Natural killer cell (primary cell): ENCODE results near the gene CRADD. TPM values are rescaled to one million over a fixed set of nuclear protein-coding genes. Genes with fewer than 3 reads are reported as not detected.
"Not testable (repeated sequence)": the region's sequence is repeated elsewhere in the genome, so short reads cannot be mapped to it uniquely, and the experiment has no call there.

Source experiments
- ATAC-seq, 3 donors: fragments of 150-1000 bp in 2 of 3; fragments of 200-7000 bp in 1 of 3; cut with Tn5 transposase; 1 replicate in 1 of 3; 2 replicates in 2 of 3; pipeline ENCODE4 v1.10.0; 2021; ENCODE audit warnings: mild to moderate bottlenecking in 2 of 3, moderate library complexity in 2 of 3
- DNase-seq, 2 donors: peaks; one replicate each; pipeline versions ENCODE4 v3.0.0 to v3.0.0-alpha.2; 2013 to 2021; ENCODE audit warnings: mixed read lengths in 1 of 2
- H3K27ac ChIP-seq: one replicate; pipeline ENCODE4 v1.5.1; 2013; ENCODE audit warnings: mild to moderate bottlenecking, low read length
- H3K27me3 ChIP-seq: one replicate; pipeline ENCODE4 v1.6.1; 2013; ENCODE audit warnings: low read length; ENCODE audit not compliant: control insufficient read depth, insufficient read depth
- H3K36me3 ChIP-seq: one replicate; pipeline ENCODE4 v1.6.1; 2013; ENCODE audit warnings: low read length; ENCODE audit not compliant: control insufficient read depth, insufficient read depth
- H3K4me1 ChIP-seq: one replicate; pipeline ENCODE4 v1.6.1; 2013; ENCODE audit warnings: low read length; ENCODE audit not compliant: control insufficient read depth, insufficient read depth
- H3K4me3 ChIP-seq: one replicate; pipeline ENCODE4 v1.5.1; 2013; ENCODE audit warnings: low read length
- H3K9me3 ChIP-seq: one replicate; pipeline ENCODE4 v1.6.1; 2013; ENCODE audit warnings: low read length; ENCODE audit not compliant: control insufficient read depth, insufficient read depth
- H3K27ac Mint-ChIP-seq, 2 donors: one replicate each; pipeline ENCODE4 v1.8.0; 2022; ENCODE audit warnings: mild to moderate bottlenecking in 2 of 2, mixed read lengths in 2 of 2, moderate library complexity in 1 of 2
- H3K27me3 Mint-ChIP-seq, 2 donors: one replicate each; pipeline ENCODE4 v1.8.0; 2022; ENCODE audit warnings: low read depth in 2 of 2, mixed read lengths in 2 of 2
- H3K36me3 Mint-ChIP-seq: one replicate; pipeline ENCODE4 v1.8.0; 2022; ENCODE audit warnings: mixed read lengths
- H3K4me1 Mint-ChIP-seq, 2 donors: one replicate each; pipeline ENCODE4 v1.8.0; 2022; ENCODE audit warnings: mixed read lengths in 2 of 2
- H3K4me3 Mint-ChIP-seq: one replicate; pipeline ENCODE4 v1.8.0; 2022; ENCODE audit warnings: mild to moderate bottlenecking, moderate library complexity, mixed read lengths
- H3K9me3 Mint-ChIP-seq, 2 donors: one replicate each; pipeline ENCODE4 v1.8.0; 2022; ENCODE audit warnings: mixed read lengths in 2 of 2
- WGBS: methylation state at CpG from one replicate; pipeline ENCODE4 v1.1.7; 2013; ENCODE audit warnings: missing lambda C conversion rate; ENCODE audit not compliant: insufficient coverage; 5-methylcytosine and 5-hydroxymethylcytosine counted together
- intact Hi-C: fragments of 100-400 bp; cut with micrococcal nuclease; formaldehyde crosslinking; loops from one replicate; pipeline ENCODE4 v1.14.2; 2022
- total RNA-seq, 4 donors: library from RNA; stranded (reverse); fragments of 120-200 nt in 1 of 4; gene quantifications; one replicate each; pipeline versions ENCODE4 v1.2.3 to v1.2.4, GENCODE V29; 2013 to 2022
- TF ChIP-seq, protein P1 (sequence below): fragments of 200-600 bp; IDR thresholded peaks from one replicate; pipeline ENCODE4 v1.8.0; 2022; ENCODE audit warnings: antibody characterized with exemption

Gene CRADD
- total RNA-seq, 3 donors from 2014 or later (not counting 1 experiment from before 2014, with no cell fraction given): 19.1 to 27.5 (median 26.4) TPM

DNA sequence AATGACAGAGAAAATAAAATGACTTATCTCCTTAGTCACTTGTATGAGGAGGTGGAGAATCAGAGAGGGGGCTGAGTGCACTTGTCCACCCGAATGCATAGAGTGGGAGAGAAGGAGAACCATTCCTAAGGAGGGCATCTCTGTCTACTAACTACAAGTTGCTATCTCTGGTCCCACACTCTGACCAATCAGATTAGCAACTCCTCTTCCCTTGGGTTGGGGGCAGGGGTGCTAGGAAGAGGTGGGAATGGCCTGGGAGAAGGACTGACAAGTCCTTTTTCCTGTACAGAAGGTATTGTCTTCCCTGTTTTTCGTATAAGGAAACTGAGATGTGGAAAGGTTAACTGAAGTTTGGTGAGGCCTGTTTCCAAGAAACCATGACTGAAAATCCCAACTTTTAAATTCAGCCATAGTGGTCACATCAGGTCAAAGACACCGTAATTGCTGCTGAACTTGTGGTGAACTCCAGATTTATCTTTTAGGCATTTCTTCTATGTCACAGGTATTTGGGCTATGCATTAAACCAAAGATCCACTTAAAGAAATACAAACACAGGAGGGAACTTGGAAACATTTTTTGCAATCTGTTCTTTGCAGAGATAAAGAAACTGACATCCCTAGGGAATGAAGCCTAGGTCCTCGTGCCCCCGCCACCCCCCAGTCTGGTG lies 207.8 kb downstream of the CRADD start:
- TF ChIP-seq, protein P1, sequence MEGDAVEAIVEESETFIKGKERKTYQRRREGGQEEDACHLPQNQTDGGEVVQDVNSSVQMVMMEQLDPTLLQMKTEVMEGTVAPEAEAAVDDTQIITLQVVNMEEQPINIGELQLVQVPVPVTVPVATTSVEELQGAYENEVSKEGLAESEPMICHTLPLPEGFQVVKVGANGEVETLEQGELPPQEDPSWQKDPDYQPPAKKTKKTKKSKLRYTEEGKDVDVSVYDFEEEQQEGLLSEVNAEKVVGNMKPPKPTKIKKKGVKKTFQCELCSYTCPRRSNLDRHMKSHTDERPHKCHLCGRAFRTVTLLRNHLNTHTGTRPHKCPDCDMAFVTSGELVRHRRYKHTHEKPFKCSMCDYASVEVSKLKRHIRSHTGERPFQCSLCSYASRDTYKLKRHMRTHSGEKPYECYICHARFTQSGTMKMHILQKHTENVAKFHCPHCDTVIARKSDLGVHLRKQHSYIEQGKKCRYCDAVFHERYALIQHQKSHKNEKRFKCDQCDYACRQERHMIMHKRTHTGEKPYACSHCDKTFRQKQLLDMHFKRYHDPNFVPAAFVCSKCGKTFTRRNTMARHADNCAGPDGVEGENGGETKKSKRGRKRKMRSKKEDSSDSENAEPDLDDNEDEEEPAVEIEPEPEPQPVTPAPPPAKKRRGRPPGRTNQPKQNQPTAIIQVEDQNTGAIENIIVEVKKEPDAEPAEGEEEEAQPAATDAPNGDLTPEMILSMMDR: no peak
- intact Hi-C loops: no loop called here
- Mint-ChIP-seq H3K4me1 (peaks cover 14 to 15% of the 10 kb centered on the region in 2 donors), H3K4me3 (no peak overlapping the region), H3K9me3 (no peaks in the 10 kb centered on the region), H3K36me3 (no peaks in the 10 kb centered on the region), H3K27ac (no peak overlapping the region), H3K27me3 (no peaks in the 10 kb centered on the region)
- Histone ChIP-seq H3K27me3 (no peaks in the 10 kb centered on the region), H3K4me1 (no peaks in the 10 kb centered on the region), H3K36me3 (no peaks in the 10 kb centered on the region), H3K4me3 (no peak overlapping the region), H3K27ac (no peak overlapping the region), H3K9me3 (no peaks in the 10 kb centered on the region)
- DNase-seq (no peak), ATAC-seq (no peak)
- 87% methylated on average over 4 of the region's 5 CpGs for WGBS

DNA sequence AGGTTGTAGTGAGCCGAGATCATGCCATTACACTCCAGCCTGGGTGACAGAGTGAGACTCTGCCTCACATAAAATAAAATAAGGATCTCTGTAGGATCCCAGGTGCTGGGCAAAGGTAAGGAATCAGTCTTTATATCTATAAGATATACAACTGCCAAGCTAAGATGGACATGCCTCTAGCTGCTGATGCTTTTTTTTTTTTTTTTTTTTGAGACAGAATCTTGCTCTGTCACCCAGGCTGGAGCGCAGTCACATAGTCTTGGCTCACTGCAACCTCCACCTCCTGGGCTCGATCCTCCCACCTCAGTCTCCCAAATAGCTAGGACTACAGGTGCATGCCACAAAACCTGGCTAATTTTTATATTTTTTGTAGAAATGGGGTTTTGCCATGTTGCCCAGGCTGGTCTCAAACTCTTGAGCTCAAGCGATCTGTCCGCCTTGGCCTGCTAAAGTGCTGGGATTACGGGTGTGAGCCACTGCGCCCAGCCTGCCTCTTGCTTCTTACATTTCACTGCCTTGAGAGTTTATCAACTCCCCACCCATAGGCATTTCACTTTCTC lies 208.9 kb downstream of the CRADD start:
- DNase-seq, H3K27ac ChIP-seq, H3K4me3 Mint-ChIP-seq, H3K9me3 Mint-ChIP-seq, H3K4me1 ChIP-seq, H3K36me3 ChIP-seq, intact Hi-C loops, H3K4me3 ChIP-seq, H3K4me1 Mint-ChIP-seq, ATAC-seq, H3K27ac Mint-ChIP-seq, H3K36me3 Mint-ChIP-seq, H3K9me3 ChIP-seq, H3K27me3 ChIP-seq, H3K27me3 Mint-ChIP-seq: not testable (repeated sequence)
- WGBS: 98% methylated on average over 6 of the region's 7 CpGs

DNA sequence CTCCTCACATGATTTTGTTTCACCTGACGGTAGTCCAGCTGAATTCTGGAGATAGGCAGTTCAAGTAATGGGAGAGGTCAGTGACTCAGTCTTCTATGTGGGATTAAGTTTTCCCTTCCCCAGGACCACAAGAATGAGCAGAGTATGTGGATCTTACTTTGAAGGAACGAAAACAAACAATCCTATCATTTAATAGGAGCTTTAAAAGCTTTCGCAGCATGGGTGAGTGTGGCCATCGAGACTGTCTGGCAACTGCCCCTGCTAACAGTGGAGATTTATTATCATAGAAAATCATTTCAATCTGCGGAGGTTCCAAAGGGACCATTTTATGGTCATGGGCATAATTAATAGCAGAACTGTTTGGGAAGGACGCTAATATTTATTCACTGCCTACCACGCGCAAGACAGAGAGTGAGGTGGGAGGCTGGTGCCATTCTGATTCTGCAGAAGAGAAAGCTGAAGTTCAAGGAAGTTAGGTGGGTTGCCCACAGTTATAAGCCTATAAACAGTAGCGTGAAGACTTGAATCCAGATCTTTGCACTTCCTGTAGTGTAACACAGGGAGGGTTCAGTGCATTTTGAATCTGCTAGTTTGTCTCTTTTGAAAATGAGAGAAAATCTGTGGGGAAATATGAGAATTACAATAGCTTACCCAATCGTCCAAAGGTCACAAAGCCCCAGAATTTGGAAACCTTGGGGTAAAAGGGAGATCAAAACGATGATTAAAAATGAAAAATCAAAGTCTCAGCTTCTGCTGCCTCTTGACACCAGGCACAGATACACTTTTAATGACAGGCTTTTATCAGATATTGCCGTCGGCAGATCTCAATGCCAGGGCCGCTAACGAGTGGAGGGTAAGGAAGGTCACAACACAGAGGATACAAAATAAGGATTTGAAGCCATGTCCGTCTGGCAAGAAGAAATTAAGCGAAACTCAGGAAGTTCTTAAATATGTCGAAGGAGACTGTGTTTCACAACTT lies 209.6 kb downstream of the CRADD start:
- no peaks in the 10 kb centered on the region for H3K9me3 ChIP-seq
- H3K27ac Mint-ChIP-seq: no peak overlapping the region
- intact Hi-C loops: no loop called here

More for the DNA sequence above, 209.6 kb downstream of the CRADD start:
- Mint-ChIP-seq H3K27me3 (no peaks in the 10 kb centered on the region), H3K4me1 (peaks cover 0 to 4% of the 10 kb centered on the region in 2 donors), H3K4me3 (no peak overlapping the region), H3K9me3 (no peaks in the 10 kb centered on the region), H3K36me3 (no peaks in the 10 kb centered on the region)
- DNase-seq: no peak
- TF ChIP-seq, protein P1: no peak
- no peak overlapping the region for H3K4me3 ChIP-seq
- H3K36me3 ChIP-seq: no peaks in the 10 kb centered on the region
- H3K27ac ChIP-seq: no peak overlapping the region
- H3K4me1 ChIP-seq: no peaks in the 10 kb centered on the region
- WGBS: 91% methylated on average over 16 of the region's 18 CpGs
- H3K27me3 ChIP-seq: no peaks in the 10 kb centered on the region
- no peak for ATAC-seq
